Upper lobe of left lung (tissue), 4 donors: Measurements from ENCODE around the gene ADAMTSL3.

Experiments used
- POLR2AphosphoS5 ChIP-seq, 2 donors: sonication (generic); formaldehyde crosslinking; IDR thresholded peaks; one replicate each; pipeline ENCODE4 v1.5.1; 2017; ENCODE audit warnings: antibody characterized with exemption in 2 of 2
- TF ChIP-seq, protein P1 (sequence below), 6 experiments: fragments of 450-650 bp in 4 of 6; fragments of 200-600 bp in 2 of 6; sonication (generic) in 2 of 6; IDR thresholded peaks; one replicate each; pipeline ENCODE4 v1.5.1; 2016 to 2019; ENCODE audit warnings: antibody characterized with exemption in 6 of 6

DNA sequence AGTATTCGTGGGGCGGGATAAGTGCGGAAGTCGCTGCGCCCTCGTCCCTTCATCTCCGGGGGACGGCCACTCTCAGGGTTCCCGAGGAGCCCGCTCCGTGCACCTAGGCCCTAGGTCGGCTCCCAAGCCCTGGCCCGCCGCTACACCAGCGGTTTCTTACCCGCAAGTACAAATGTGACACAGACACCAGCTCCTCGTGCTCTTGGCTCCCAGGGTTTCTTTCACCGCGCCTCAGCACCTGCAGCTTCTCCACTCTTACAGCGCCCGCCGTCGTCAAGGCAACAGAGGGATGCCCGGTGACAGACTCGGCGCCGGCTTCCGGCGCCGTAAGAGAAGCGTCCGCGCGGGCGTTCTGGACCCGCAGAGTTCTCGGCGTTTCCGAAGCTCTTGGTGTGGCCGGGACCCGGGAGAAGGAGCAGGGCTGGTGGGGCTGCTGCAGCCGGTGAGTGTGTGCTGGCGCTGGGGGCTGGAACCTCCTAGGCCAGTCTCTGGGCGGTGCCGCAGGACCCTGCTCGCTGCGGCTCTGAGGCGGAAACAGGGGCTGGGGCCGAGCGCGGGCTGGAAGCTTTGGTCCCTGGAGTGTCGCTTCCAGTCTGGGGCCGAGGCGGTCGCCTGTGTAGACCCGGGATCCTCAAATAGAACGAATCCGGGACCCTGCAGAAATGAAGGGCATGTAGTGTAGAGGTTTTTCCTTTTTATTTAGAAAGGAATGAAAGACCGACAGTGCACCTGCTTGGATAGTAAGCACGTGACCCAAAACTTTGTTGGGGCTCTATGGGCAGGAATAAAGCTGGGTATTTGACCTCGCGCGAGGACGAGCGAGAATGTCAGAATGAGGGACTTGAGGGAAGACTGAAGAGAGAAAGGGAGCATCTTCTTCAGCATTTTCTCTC, 426.2 kb downstream of the ADAMTSL3 start:
- TF ChIP-seq, protein P1, sequence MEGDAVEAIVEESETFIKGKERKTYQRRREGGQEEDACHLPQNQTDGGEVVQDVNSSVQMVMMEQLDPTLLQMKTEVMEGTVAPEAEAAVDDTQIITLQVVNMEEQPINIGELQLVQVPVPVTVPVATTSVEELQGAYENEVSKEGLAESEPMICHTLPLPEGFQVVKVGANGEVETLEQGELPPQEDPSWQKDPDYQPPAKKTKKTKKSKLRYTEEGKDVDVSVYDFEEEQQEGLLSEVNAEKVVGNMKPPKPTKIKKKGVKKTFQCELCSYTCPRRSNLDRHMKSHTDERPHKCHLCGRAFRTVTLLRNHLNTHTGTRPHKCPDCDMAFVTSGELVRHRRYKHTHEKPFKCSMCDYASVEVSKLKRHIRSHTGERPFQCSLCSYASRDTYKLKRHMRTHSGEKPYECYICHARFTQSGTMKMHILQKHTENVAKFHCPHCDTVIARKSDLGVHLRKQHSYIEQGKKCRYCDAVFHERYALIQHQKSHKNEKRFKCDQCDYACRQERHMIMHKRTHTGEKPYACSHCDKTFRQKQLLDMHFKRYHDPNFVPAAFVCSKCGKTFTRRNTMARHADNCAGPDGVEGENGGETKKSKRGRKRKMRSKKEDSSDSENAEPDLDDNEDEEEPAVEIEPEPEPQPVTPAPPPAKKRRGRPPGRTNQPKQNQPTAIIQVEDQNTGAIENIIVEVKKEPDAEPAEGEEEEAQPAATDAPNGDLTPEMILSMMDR (IDR thresholded peaks at IDR 0.05), result no peak
- no peak for TF ChIP-seq POLR2AphosphoS5 (IDR thresholded peaks at IDR 0.05)
